CD14-positive monocyte (primary cell): Measurements from ENCODE around the gene SIM2. TPM values are rescaled to one million over a fixed set of nuclear protein-coding genes. Genes with fewer than 3 reads are reported as not detected.

Source experiments
- DNase-seq, 3 donors: peaks; one replicate each; pipeline ENCODE4 v3.0.0-alpha.2; 2011 to 2022
- H2AFZ ChIP-seq: 2 replicates; pipeline ENCODE4 v1.6.0; 2012; ENCODE audit warnings: mild to moderate bottlenecking, low read depth, low read length, inconsistent platforms; ENCODE audit not compliant: insufficient read depth, poor library complexity, severe bottlenecking
- H3K27ac ChIP-seq, 2 donors: 1 replicate in 1 of 2; 2 replicates in 1 of 2; pipeline ENCODE4 v1.5.1; 2012 to 2013; ENCODE audit warnings: low read length in 2 of 2, control low read depth in 1 of 2, inconsistent platforms in 1 of 2, low read depth in 1 of 2, mild to moderate bottlenecking in 1 of 2
- H3K27me3 ChIP-seq, 2 donors: one replicate each; pipeline versions ENCODE4 v1.6.0 to v1.6.1; 2011 to 2013; ENCODE audit warnings: low read length in 2 of 2; ENCODE audit not compliant: control insufficient read depth in 2 of 2, insufficient read depth in 2 of 2
- H3K36me3 ChIP-seq, 2 donors: replicated peaks in 1 of 2; 1 replicate in 1 of 2; 2 replicates in 1 of 2; pipeline versions ENCODE4 v1.5.1 to v1.6.1; 2012 to 2013; ENCODE audit warnings: low read length in 2 of 2, control low read depth in 1 of 2, inconsistent platforms in 1 of 2, mild to moderate bottlenecking in 1 of 2; ENCODE audit not compliant: insufficient read depth in 2 of 2, control insufficient read depth in 1 of 2
- H3K4me1 ChIP-seq, 2 donors: 1 replicate in 1 of 2; 2 replicates in 1 of 2; pipeline versions ENCODE4 v1.5.1 to v1.6.1; 2012 to 2013; ENCODE audit warnings: low read length in 2 of 2, control low read depth in 1 of 2, inconsistent platforms in 1 of 2, mild to moderate bottlenecking in 1 of 2, moderate library complexity in 1 of 2; ENCODE audit not compliant: insufficient read depth in 2 of 2, control insufficient read depth in 1 of 2
- H3K4me2 ChIP-seq: replicated peaks from 2 replicates; pipeline ENCODE3; 2012; ENCODE audit warnings: low read length, moderate library complexity, mild to moderate bottlenecking; ENCODE audit not compliant: poor library complexity, severe bottlenecking; ENCODE audit errors: extremely low read depth
- H3K4me3 ChIP-seq, 3 experiments: fragments of 200-600 bp in 1 of 3; sonication (generic) in 1 of 3; replicated peaks in 1 of 3; 1 replicate in 2 of 3; 2 replicates in 1 of 3; pipeline ENCODE4 v1.5.1; 2011 to 2013; ENCODE audit warnings: low read length in 3 of 3, mild to moderate bottlenecking in 3 of 3, control low read depth in 2 of 3, low read depth in 2 of 3, inconsistent platforms in 1 of 3, moderate library complexity in 1 of 3
- H3K79me2 ChIP-seq: 2 replicates; pipeline ENCODE4 v1.6.0; 2012; ENCODE audit warnings: mild to moderate bottlenecking, control low read depth, inconsistent platforms, low read length, moderate library complexity; ENCODE audit not compliant: insufficient read depth
- H3K9ac ChIP-seq: 2 replicates; pipeline ENCODE4 v1.6.0; 2017; ENCODE audit warnings: low read length, mild to moderate bottlenecking; ENCODE audit not compliant: insufficient read depth, poor library complexity, severe bottlenecking
- H3K9me3 ChIP-seq, 2 donors: replicated peaks in 1 of 2; 1 replicate in 1 of 2; 2 replicates in 1 of 2; pipeline versions ENCODE4 v1.5.1 to v1.6.1; 2012 to 2013; ENCODE audit warnings: low read length in 2 of 2, control low read depth in 1 of 2; ENCODE audit not compliant: control insufficient read depth in 1 of 2, insufficient read depth in 1 of 2
- H4K20me1 ChIP-seq: 2 replicates; pipeline ENCODE4 v1.6.0; 2012; ENCODE audit warnings: mild to moderate bottlenecking, low read length, control low read depth, moderate library complexity; ENCODE audit not compliant: insufficient read depth
- H3K27ac Mint-ChIP-seq, 7 donors: one replicate each; pipeline ENCODE4 v1.8.0; 2020; ENCODE audit warnings: mild to moderate bottlenecking in 7 of 7, mixed read lengths in 7 of 7, moderate library complexity in 6 of 7, inconsistent platforms in 2 of 7
- H3K27me3 Mint-ChIP-seq, 3 donors: one replicate each; pipeline ENCODE4 v1.8.0; 2021 to 2022; ENCODE audit warnings: low read depth in 3 of 3, mild to moderate bottlenecking in 3 of 3, mixed read lengths in 3 of 3, moderate library complexity in 3 of 3, inconsistent platforms in 1 of 3
- H3K36me3 Mint-ChIP-seq, 2 donors: one replicate each; pipeline ENCODE4 v1.8.0; 2020; ENCODE audit warnings: mixed read lengths in 2 of 2, inconsistent platforms in 1 of 2, mild to moderate bottlenecking in 1 of 2
- H3K4me1 Mint-ChIP-seq: one replicate; pipeline ENCODE4 v1.8.0; 2020; ENCODE audit warnings: mild to moderate bottlenecking, mixed read lengths
- H3K4me3 Mint-ChIP-seq, 2 donors: one replicate each; pipeline ENCODE4 v1.8.0; 2020; ENCODE audit warnings: mild to moderate bottlenecking in 2 of 2, mixed read lengths in 2 of 2, moderate library complexity in 1 of 2
- H3K9me3 Mint-ChIP-seq, 7 donors: one replicate each; pipeline ENCODE4 v1.8.0; 2020 to 2022; ENCODE audit warnings: mixed read lengths in 7 of 7, mild to moderate bottlenecking in 6 of 7, moderate library complexity in 6 of 7, inconsistent platforms in 2 of 7
- CTCF ChIP-seq: fragments of 200-600 bp; IDR thresholded peaks from one replicate; pipeline ENCODE4 v1.8.0; 2022; ENCODE audit warnings: antibody characterized with exemption, mild to moderate bottlenecking
- WGBS: methylation state at CpG from one replicate; pipeline ENCODE4 v1.1.5; 2013; ENCODE audit warnings: missing lambda C conversion rate; ENCODE audit not compliant: insufficient coverage; 5-methylcytosine and 5-hydroxymethylcytosine counted together
- intact Hi-C, 2 donors: fragments of 100-400 bp; cut with micrococcal nuclease; formaldehyde crosslinking; loops; one replicate each; pipeline versions ENCODE4 v1.15.0 to v1.15.1; 2023
- polyA plus RNA-seq, 3 donors: library from polyadenylated mRNA; depleted of rRNA in 1 of 3; unstranded in 2 of 3; stranded (reverse) in 1 of 3; fragments of 300-500 nt in 2 of 3; fragments of >200 nt in 1 of 3; fragmentation: Illumina TruSeq in 2 of 3; gene quantifications; 1 replicate in 2 of 3; 2 replicates in 1 of 3; pipeline ENCODE4 v1.2.3, GENCODE V29; 2012 to 2021

Gene SIM2
- polyA plus RNA-seq, 3 donors, result not detected

DNA sequence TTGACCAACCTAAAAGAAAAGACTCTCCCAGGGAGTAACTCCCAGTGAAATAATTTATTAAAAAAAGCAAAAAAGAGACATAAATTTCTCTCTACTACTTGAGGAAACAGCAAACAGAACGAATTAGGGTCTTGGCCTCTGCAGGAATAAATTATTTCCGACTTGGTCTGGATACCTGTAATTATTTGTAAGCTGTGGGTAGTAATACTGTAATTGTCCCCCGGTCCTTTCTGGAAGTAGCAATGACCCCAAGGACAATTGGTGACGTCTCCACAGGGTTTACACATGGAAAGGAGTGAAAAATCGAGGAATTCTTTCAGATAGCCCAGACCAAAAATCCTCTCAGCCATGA is 3.7 kb upstream of the SIM2 start:
- Histone ChIP-seq H3K4me1 (no peaks in the 10 kb centered on the region), H3K27me3 (peaks cover 60 to 95% of the 10 kb centered on the region in 2 donors), H3K9me3 (peaks cover 0 to 56% of the 10 kb centered on the region in 2 donors), H3K4me2 (no peak overlapping the region), H3K36me3 (no peaks in the 10 kb centered on the region), H3K79me2 (no peaks in the 10 kb centered on the region), H3K4me3 (no peak overlapping the region), H3K27ac (no peak overlapping the region), H3K9ac (no peak overlapping the region), H4K20me1 (no peaks in the 10 kb centered on the region), H2AFZ (no peak overlapping the region)
- H3K4me3 Mint-ChIP-seq, result peak overlapping the region in 1 of 2 donors; percentile 68
- intact Hi-C loops, result no loop called here
- peaks cover 0 to 4% of the 10 kb centered on the region in 2 donors for H3K36me3 Mint-ChIP-seq
- WGBS, result no CpG with 5 or more reads among the region's 5 CpGs
- H3K4me1 Mint-ChIP-seq, result peaks cover 4% of the 10 kb centered on the region
- H3K27ac Mint-ChIP-seq, result no peak overlapping the region
- H3K27me3 Mint-ChIP-seq, result peaks cover 90 to 97% (median 90%) of the 10 kb centered on the region in 3 donors
- H3K9me3 Mint-ChIP-seq, result peaks cover 0 to 30% (median 9%) of the 10 kb centered on the region in 7 donors
- TF ChIP-seq CTCF, result no peak
- DNase-seq, result no peak

GRCh38 chr21:36695671-36696389 is 3.1 kb upstream of the SIM2 start:
- H3K9ac ChIP-seq, result no peak overlapping the region
- no peak for DNase-seq
- intact Hi-C loops, result no loop called here
- peak overlapping the region in 1 of 2 donors; percentile 68 for H3K4me3 Mint-ChIP-seq
- H3K36me3 ChIP-seq, result no peaks in the 10 kb centered on the region
- peaks cover 8% of the 10 kb centered on the region for H3K4me1 Mint-ChIP-seq
- H3K9me3 ChIP-seq, result peaks cover 0 to 56% of the 10 kb centered on the region in 2 donors
- peaks cover 0 to 34% (median 12%) of the 10 kb centered on the region in 7 donors for H3K9me3 Mint-ChIP-seq
- peaks cover 90 to 97% (median 90%) of the 10 kb centered on the region in 3 donors for H3K27me3 Mint-ChIP-seq
- no peaks in the 10 kb centered on the region for H3K4me1 ChIP-seq
- H3K27ac Mint-ChIP-seq, result no peak overlapping the region
- H3K36me3 Mint-ChIP-seq, result peaks cover 0 to 4% of the 10 kb centered on the region in 2 donors
- H3K27ac ChIP-seq, result no peak overlapping the region
- TF ChIP-seq CTCF, result no peak
- 10% methylated on average over 44 of the region's 44 CpGs for WGBS
- H3K4me3 ChIP-seq, result no peak overlapping the region
- no peaks in the 10 kb centered on the region for H4K20me1 ChIP-seq
- H3K27me3 ChIP-seq, result peaks cover 57 to 95% of the 10 kb centered on the region in 2 donors
- no peak overlapping the region for H2AFZ ChIP-seq
- no peak overlapping the region for H3K4me2 ChIP-seq
- no peaks in the 10 kb centered on the region for H3K79me2 ChIP-seq
